Neural cell (in vitro differentiated cells): ENCODE data around the gene CYTH3. TPM values are rescaled to one million over a fixed set of nuclear protein-coding genes. Genes with fewer than 3 reads are reported as not detected.
A peak's percentile ranks its signal among the peaks of the same experiment; 100 is the strongest.

ENCODE experiments used
- H2AFZ ChIP-seq: fragments of 200-600, 300-800 bp; sonication (generic), shearing (Covaris generic); 2 replicates; pipeline ENCODE4 v1.6.0; 2014; ENCODE audit warnings: low read depth, mild to moderate bottlenecking, antibody characterized with exemption, low read length, moderate library complexity
- H3F3A ChIP-seq: fragments of 200-600 bp; shearing (Covaris generic); 2 replicates; pipeline ENCODE4 v1.6.1; 2016; ENCODE audit warnings: mild to moderate bottlenecking, moderate library complexity, mixed read lengths, antibody characterized with exemption, low read length; ENCODE audit not compliant: insufficient read depth, poor library complexity, severe bottlenecking
- H3K27ac ChIP-seq: fragments of 200-600, 300-800 bp; sonication (generic), shearing (Covaris generic); 2 replicates; pipeline ENCODE4 v1.5.1; 2014; ENCODE audit warnings: mild to moderate bottlenecking, low read length, moderate library complexity
- H3K27me3 ChIP-seq: fragments of 300-800, 200-600 bp; sonication (generic), shearing (Covaris generic); 2 replicates; pipeline ENCODE4 v1.6.0; 2014; ENCODE audit warnings: mild to moderate bottlenecking, low read depth, low read length, moderate library complexity; ENCODE audit not compliant: insufficient read depth
- H3K36me3 ChIP-seq: fragments of 300-800, 200-600 bp; sonication (generic), shearing (Covaris generic); 2 replicates; pipeline ENCODE4 v1.5.1; 2014; ENCODE audit warnings: mild to moderate bottlenecking, antibody characterized with exemption, low read length, moderate library complexity; ENCODE audit not compliant: insufficient read depth
- H3K4me2 ChIP-seq: fragments of 300-800, 200-600 bp; sonication (generic), shearing (Covaris generic); 2 replicates; pipeline ENCODE4 v1.6.0; 2014; ENCODE audit warnings: mild to moderate bottlenecking, low read length
- H3K4me3 ChIP-seq: fragments of 300-800, 200-600 bp; sonication (generic), shearing (Covaris generic); 2 replicates; pipeline ENCODE4 v1.5.1; 2014; ENCODE audit warnings: mild to moderate bottlenecking, low read length, moderate library complexity
- H3K79me2 ChIP-seq: fragments of 200-600 bp; shearing (Covaris generic); replicated peaks from 2 replicates; pipeline ENCODE4 v1.6.0; 2014; ENCODE audit warnings: mild to moderate bottlenecking, low read length, moderate library complexity; ENCODE audit not compliant: insufficient read depth
- H3K9ac ChIP-seq: fragments of 300-800, 200-600 bp; sonication (generic), shearing (Covaris generic); 2 replicates; pipeline ENCODE4 v1.6.1; 2016; ENCODE audit warnings: mild to moderate bottlenecking, low read length, mixed read lengths
- H3K9me2 ChIP-seq: fragments of 200-600 bp; shearing (Covaris generic); 2 replicates; pipeline ENCODE4 v1.6.1; 2016; ENCODE audit warnings: mild to moderate bottlenecking, low read length, mixed read lengths; ENCODE audit not compliant: insufficient read depth
- H3K9me3 ChIP-seq: fragments of 200-600, 300-800 bp; sonication (generic), shearing (Covaris generic); 2 replicates; pipeline ENCODE4 v1.6.1; 2016; ENCODE audit warnings: mild to moderate bottlenecking, mixed run types, low read length, moderate library complexity, mixed read lengths
- H4K20me1 ChIP-seq: fragments of 200-600 bp; shearing (Covaris generic); 2 replicates; pipeline ENCODE4 v1.6.1; 2016; ENCODE audit warnings: mild to moderate bottlenecking, mixed run types; ENCODE audit not compliant: insufficient read depth
- CTCF ChIP-seq: fragments of 450-650 bp; IDR thresholded peaks from 2 replicates; pipeline ENCODE4 v1.5.1; 2014; ENCODE audit warnings: antibody characterized with exemption, mild to moderate bottlenecking, moderate library complexity; ENCODE audit not compliant: poor library complexity, severe bottlenecking
- EP300 ChIP-seq: fragments of 450-650 bp; conservative IDR thresholded peaks from 2 replicates; pipeline ENCODE4 v1.6.1; 2014; ENCODE audit warnings: antibody characterized with exemption, mild to moderate bottlenecking, moderate library complexity; ENCODE audit not compliant: poor library complexity, severe bottlenecking
- EZH2 ChIP-seq: fragments of 200-600, 300-800 bp; shearing (Covaris generic), sonication (generic); IDR thresholded peaks from 2 replicates; pipeline ENCODE4 v1.6.1; 2014; ENCODE audit warnings: antibody characterized with exemption, low read length, borderline replicate concordance, mild to moderate bottlenecking; ENCODE audit not compliant: insufficient read depth, poor library complexity, severe bottlenecking
- MXI1 ChIP-seq: fragments of 450-650 bp; conservative IDR thresholded peaks from 2 replicates; pipeline ENCODE4 v1.6.1; 2014; ENCODE audit warnings: antibody characterized with exemption, mild to moderate bottlenecking; ENCODE audit not compliant: poor library complexity, severe bottlenecking
- POLR2AphosphoS5 ChIP-seq: IDR thresholded peaks from 2 replicates; pipeline ENCODE4 v1.6.1; 2012
- RAD21 ChIP-seq: fragments of 450-650 bp; conservative IDR thresholded peaks from 2 replicates; pipeline ENCODE4 v1.6.1; 2014; ENCODE audit warnings: antibody characterized with exemption, mild to moderate bottlenecking, moderate library complexity
- REST ChIP-seq: IDR thresholded peaks from 2 replicates; pipeline ENCODE4 v1.6.1; 2012; ENCODE audit warnings: borderline replicate concordance
- SMC3 ChIP-seq: fragments of 450-650 bp; conservative IDR thresholded peaks from 2 replicates; pipeline ENCODE4 v1.6.1; 2014; ENCODE audit warnings: antibody characterized with exemption, mild to moderate bottlenecking, moderate library complexity; ENCODE audit not compliant: poor library complexity
- TAF1 ChIP-seq: IDR thresholded peaks from 2 replicates; pipeline ENCODE4 v1.6.1; 2012; ENCODE audit warnings: low read depth
- polyA minus RNA-seq: library from RNA; depleted of rRNA, polyadenylated mRNA; stranded (reverse); fragments of >200 nt; gene quantifications from 2 replicates; pipeline ENCODE4 v1.2.3, GENCODE V29; 2014
- polyA plus RNA-seq: library from polyadenylated mRNA; depleted of rRNA; stranded (reverse); fragments of >200 nt; gene quantifications from 2 replicates; pipeline ENCODE4 v1.2.3, GENCODE V29; 2014

CYTH3 gene
- polyA plus RNA-seq: 33.9 and 41.9 TPM in 2 replicates
- polyA minus RNA-seq: 29.2 and 32.4 TPM in 2 replicates

GRCh38 chr7:6272481-6273323 lies at the start of gene CYTH3:
TSS of gene CYTH3 (minus strand) at chr7:6272624. CDS start at chr7:6272507, 117 bp downstream.
- H3K36me3 ChIP-seq: no peaks in the 10 kb centered on the region
- H3K4me3 ChIP-seq: peak within 1 kb of the TSS; percentile 95
- no peak within 1 kb of the TSS for H3K27ac ChIP-seq
- H3K9ac ChIP-seq: peak within 1 kb of the TSS; percentile 62
- H3K79me2 ChIP-seq: peaks cover 26% of the 10 kb centered on the region
- H3K9me3 ChIP-seq: no peaks in the 10 kb centered on the region
- no peaks in the 10 kb centered on the region for H3K9me2 ChIP-seq
- peak within 1 kb of the TSS; percentile 79 for H3K4me2 ChIP-seq
- TF ChIP-seq POLR2AphosphoS5 (peak; percentile 42), RAD21 (no peak), CTCF (peak; percentile 45), SMC3 (peak; percentile 22), TAF1 (no peak)
- no peaks in the 10 kb centered on the region for H3F3A ChIP-seq
- peak within 1 kb of the TSS; percentile 52 for H2AFZ ChIP-seq
- no peaks in the 10 kb centered on the region for H4K20me1 ChIP-seq
- H3K27me3 ChIP-seq: no peaks in the 10 kb centered on the region

GRCh38 chr7:6320791-6321190 lies 48.4 kb upstream of the CYTH3 start:
- Histone ChIP-seq H3K4me2 (no peak overlapping the region), H3K4me3 (no peak overlapping the region), H3F3A (no peaks in the 10 kb centered on the region), H3K9ac (no peak overlapping the region), H3K9me3 (no peaks in the 10 kb centered on the region), H4K20me1 (no peaks in the 10 kb centered on the region), H3K36me3 (no peaks in the 10 kb centered on the region), H3K79me2 (no peaks in the 10 kb centered on the region), H3K9me2 (no peaks in the 10 kb centered on the region), H3K27me3 (no peaks in the 10 kb centered on the region), H3K27ac (no peak overlapping the region), H2AFZ (no peak overlapping the region)
- TF ChIP-seq SMC3 (no peak), EP300 (no peak), POLR2AphosphoS5 (no peak), CTCF (no peak), REST (no peak), TAF1 (no peak), MXI1 (no peak), RAD21 (no peak), EZH2 (no peak)
